ENCODE data around the gene ZBTB8A. TPM values are rescaled to one million over a fixed set of nuclear protein-coding genes. Genes with fewer than 3 reads are reported as not detected.
"Not testable (repeated sequence)": the region's sequence is repeated elsewhere in the genome, so short reads cannot be mapped to it uniquely, and the experiment has no call there.

ZBTB8A gene
- total RNA-seq (ENCODE audit: insufficient read depth, low replicate concordance): 16.1 TPM

- DNase-seq (ENCODE audit: low spot score): peak; percentile 77
Measured at GRCh38 chr1:32538887-32539583, at the start of gene ZBTB8A. Gene ZBTB8A, plus strand, starts transcription at chr1:32539427. Its CDS starts 53,505 bp downstream, at chr1:32592932.

GRCh38 chr1:32489774-32490454, 49.3 kb upstream of the ZBTB8A start:
- no peak for DNase-seq (ENCODE audit: low spot score)

DNA sequence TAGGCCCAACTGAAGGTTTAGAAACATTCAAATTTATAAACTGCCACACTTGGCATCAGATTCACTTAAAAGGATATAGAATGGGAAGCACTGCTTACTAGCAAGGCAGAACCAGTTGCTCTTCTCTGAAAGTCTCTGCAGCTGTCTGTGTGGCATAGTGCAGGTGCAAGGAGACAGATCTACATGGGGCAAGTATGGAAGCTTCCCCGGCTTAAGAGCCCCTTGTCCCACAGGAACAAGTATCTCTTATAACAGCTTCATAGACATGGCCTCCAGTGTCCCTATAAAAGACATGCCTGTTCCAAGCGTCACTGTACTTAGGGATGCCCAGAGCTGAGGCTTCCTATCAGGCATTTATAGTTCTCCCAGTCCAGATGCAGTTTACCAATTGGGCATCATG, 47.8 kb upstream of the ZBTB8A start:
- DNase-seq (ENCODE audit: low spot score): no peak

DNA sequence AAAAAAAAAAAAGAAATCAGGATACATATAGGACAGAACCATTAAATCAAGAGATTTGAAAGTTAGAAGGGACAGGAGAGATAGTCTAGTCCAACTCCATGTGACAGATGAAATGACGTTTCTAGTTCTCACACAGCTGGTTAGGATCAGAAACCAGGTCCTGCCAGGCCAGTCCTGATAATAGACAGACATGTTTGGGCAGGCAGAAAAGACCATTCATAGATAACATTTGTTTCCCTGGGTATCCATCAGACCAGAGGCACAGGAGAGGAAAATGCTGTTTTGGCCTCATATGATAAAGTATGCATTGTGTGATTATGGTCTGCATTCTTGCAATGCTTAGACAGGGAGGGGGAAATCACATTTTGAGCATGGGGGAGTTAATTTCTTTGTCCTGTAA, 45.0 kb upstream of the ZBTB8A start:
- peak; percentile 93 for DNase-seq (ENCODE audit: low spot score)

DNA sequence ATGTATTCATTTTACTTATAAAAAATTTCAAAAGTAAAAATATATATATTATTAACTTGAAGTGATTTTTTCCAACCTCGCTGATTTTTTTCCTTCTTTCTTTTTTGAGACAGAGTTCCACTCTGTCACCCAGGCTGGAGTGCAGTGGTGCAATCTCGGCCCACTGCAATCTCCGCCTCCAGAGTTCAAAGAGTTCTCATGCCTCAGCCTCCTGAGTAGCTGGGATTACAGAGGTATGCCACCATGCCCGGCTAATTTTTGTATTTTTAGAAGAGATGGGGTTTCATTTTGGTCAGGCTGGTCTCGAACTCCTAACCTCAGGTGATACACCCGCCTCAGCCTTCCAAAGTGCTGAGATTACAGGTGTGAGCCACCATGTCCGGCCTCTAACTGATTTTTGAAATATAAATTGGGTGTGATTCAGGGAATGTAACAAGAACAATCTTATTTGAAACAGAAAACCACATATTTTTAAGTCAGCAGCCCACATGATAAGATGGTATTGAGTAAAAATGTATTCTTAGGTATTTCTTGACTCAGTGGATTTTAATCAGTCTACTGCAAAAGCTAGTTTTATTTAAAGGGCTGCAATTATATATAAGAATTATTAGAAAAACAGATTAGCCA, 44.4 kb upstream of the ZBTB8A start:
- peak; percentile 34 for DNase-seq (ENCODE audit: low spot score)

DNA sequence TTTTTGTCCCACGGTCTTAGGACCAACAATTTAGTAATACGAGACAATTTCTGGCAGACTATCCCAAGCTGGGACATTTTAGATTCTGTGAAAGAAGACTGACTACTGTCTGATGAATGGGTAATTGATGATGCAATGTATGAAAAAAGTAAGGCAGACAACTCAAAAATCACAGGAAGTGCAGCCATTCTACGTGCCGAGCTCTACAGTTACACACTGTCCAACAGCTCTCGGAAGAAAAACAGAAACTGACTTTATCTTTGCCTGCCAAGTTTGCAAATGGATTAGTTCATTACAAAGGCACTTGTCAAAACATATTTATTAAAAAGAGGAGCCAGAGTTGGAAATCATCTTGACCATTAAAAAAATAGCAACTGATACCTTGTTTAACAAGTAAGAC, 43.1 kb upstream of the ZBTB8A start:
- peak; percentile 84 for DNase-seq (ENCODE audit: low spot score)

GRCh38 chr1:32498751-32499150, 40.5 kb upstream of the ZBTB8A start:
- no peak for DNase-seq (ENCODE audit: low spot score)

DNA sequence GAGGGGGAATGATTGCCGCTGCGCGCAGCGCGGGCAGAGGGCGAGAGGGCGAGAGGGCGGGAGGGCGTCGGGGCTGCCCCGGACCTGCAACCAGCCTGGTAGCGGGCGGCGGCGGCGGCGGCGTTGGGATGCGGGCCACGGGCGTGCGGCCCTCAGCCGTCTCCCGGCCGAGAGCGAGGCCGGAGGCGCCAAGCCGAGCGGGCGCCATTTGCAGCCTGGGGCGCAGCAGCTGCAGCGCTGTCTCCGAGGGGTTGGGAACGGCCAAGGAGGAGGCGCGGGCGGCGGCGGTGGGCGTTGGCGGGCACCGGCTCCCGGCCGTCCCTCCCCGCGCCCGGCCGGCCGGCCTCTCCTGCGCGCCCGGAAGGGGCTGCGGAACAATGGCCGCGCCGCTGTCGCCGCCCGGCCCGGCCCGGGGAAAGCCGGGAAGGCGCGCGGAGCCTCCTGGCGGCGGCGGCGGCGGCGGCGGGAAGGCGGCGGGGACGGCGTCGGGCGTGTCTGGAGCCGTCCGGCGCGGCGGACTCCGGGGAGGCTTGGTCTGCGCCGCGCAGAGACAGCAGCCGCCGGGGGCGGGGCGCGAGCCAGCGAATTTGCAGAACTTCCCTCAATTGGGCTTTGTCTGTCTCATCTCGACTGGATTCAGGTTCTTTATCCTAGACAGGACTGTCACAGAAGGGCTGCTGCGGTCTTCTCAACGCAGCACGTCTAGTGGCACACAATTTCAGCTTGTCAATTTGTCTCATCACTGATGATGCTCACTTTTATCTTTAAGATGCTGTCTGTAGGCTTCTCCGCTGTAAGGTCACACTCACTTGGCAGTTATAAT, 38.6 kb upstream of the ZBTB8A start:
- peak; percentile 80 for DNase-seq (ENCODE audit: low spot score)

GRCh38 chr1:32501865-32502264, 37.4 kb upstream of the ZBTB8A start:
- no peak for DNase-seq (ENCODE audit: low spot score)

DNA sequence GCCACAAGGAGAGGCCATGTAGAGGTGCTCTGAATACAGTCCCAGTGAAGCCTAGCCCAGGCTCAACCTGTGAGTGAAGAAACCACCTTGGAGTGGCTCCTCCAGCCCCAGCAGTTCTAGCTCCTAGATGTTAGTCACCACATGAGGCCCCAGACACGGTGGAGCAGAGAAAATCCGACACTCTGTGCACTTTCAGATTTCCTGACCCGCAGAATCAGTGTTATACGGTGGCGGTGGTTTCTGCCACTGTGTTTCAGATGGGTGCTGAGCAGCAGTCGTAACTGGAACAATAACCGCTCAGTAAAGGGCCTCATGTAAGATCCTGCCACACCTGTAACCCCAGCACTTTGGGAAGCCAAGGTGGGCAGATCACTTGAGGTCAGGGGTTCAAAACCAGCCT, 36.1 kb upstream of the ZBTB8A start:
- no peak for DNase-seq (ENCODE audit: low spot score)

DNA sequence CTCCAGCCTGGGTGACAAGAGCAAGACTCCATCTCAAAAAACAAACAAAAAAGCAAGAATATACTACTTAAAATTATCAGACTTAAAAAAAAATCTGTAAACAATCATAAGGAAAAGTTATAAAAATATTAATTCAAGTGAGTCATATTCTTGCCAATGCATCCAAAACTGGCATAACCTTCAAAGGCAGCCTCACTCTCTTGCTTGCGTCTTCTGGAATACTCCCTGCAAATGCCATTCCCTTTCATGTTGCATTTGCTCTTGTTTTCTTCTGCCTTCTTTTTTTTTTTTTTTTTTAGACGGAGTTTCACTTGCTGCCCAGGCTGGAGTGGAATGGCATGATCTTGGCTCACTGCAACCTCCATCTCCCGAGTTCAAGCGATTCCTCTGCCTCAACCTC, 32.2 kb upstream of the ZBTB8A start:
- no peak for DNase-seq (ENCODE audit: low spot score)

- no peak for DNase-seq (ENCODE audit: low spot score)
Measured at GRCh38 chr1:32508761-32509160, 30.5 kb upstream of the ZBTB8A start.

DNA sequence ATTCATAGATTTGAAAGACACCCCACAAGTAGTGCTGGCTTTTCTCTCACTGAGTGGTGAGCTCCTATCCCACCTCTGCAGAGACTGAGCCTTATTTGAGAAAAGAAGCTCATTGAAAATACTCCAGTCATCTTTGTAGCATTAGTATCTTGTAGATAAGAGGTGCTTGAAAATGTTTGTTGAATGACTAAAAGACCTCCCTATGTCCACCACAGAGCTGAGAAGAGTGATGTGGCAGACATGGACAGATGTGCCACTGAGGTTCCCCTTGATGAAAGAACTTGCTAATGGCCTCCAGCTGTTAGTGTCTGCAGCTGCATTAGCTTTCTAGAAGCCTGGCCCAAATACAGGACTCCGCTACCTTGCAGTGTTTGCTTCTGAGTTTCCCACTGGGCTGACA, 29.3 kb upstream of the ZBTB8A start:
- no peak for DNase-seq (ENCODE audit: low spot score)

GRCh38 chr1:32516402-32516801, 22.8 kb upstream of the ZBTB8A start:
- DNase-seq (ENCODE audit: low spot score): no peak

GRCh38 chr1:32518976-32519375, 20.3 kb upstream of the ZBTB8A start:
- DNase-seq (ENCODE audit: low spot score): no peak

DNA sequence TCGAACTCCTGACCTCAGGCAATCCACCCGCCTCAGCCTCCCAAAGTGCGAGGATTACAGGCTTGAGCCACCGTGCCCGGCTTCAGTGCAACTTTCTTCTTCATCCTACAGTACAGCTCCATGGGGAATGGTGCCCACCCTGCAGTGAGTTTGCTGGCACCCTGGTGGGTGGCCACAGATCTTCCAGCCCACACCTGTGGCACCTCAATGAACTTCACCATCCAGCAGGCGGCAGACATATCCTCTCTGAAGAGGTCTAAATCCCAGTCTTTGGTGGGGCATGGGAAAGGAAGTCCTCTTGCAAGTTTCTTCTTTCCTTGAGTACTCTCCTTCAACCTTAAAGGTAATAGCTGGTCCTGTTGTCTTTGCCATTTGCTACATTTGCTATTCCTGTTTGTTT, 18.1 kb upstream of the ZBTB8A start:
- no peak for DNase-seq (ENCODE audit: low spot score)

- no peak for DNase-seq (ENCODE audit: low spot score)
Measured at GRCh38 chr1:32525053-32525452, 14.2 kb upstream of the ZBTB8A start.

GRCh38 chr1:32525661-32526444, 13.4 kb upstream of the ZBTB8A start:
- no peak for DNase-seq (ENCODE audit: low spot score)

- not testable (repeated sequence) for DNase-seq (ENCODE audit: low spot score)
Measured at GRCh38 chr1:32528550-32528949, 10.7 kb upstream of the ZBTB8A start.

DNA sequence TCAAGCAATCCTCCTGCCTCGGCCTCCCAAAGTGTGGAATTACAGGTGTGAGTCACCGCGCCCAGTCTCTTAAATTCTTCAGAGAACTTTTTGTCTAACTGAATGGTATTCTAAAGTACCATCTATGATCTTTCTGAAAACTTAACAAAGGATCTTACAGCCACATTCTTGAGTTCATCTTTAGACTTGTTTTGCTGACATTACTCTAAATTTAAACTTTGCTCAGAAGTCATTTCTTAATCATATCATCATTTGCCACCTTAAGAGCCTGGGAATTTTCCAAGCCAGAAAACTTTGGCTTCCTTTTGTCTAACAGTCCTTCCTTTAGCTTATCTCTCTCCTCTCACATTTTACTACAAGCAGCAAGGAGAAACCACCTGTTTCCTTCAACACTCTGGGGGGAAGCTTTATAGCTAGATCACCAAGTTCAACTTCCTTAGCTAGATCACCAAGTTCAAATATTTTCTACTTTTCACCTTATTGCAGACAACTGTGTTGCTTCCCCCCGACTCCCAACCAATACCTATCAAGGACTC, 5.4 kb upstream of the ZBTB8A start:
- no peak for DNase-seq (ENCODE audit: low spot score)

- DNase-seq (ENCODE audit: low spot score): no peak
Measured at GRCh38 chr1:32536117-32536516, 3.1 kb upstream of the ZBTB8A start.
